ENCODE data around the gene ATF4.

ATF4 gene

DNA sequence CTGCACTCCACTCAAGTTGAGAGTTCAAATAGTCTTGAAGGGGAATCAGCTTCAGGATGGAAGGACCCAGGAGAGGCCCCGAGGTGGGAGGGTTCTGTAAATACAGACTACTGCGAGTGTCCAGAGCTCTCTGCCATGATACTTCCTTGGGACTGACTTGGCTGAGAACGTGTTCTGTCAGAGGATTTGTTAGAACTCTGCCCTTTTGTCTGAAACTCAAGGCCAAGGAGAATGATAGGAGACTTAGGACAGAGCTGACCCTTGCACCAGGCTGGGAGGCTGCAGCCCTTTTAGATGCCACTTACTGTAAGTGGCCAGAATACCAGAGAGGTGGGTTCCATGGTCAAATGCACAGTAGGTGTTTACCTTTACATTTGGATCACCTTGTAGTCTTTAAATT is 2.9 kb upstream of the ATF4 start:
- peaks cover 14% of the 10 kb centered on the region for H3K79me2 ChIP-seq (ENCODE audit: insufficient read depth, low read length)
- H3K9me2 ChIP-seq (ENCODE audit: low read depth, low read length) = no peaks in the 10 kb centered on the region
- no peak overlapping the region for H3K9ac ChIP-seq (ENCODE audit: low read length)

DNA sequence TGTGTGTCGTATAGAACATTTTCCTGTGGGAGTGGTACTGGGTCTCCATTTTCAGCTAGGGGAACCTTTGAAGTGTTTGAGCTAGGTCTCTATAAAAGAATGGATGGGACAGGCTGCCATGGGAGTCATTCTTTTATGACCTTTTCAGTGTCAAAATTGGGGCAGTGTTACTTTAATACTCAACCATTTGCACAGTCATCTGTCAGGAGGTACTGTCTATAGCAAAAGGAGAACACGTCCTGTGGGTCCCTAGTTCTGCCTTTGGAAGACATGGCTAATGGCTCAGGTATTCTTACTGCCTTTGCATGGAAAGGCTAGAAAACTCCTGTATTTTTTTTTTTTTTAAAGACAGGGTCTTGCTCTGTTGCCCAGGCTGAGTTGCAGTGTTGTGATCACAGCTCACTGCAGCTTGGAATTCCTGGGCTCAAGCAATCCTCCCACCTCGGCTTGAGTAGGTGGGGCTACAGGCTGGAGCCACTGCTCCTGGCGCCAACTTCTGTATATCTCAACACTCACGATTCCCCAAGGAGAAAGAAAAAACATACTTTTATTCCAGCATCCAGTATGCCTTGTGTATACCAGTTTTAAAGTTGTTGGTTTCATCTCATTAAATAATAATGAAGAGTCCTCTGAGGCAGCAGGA is 2.1 kb upstream of the ATF4 start:
- H3K4me1 ChIP-seq (ENCODE audit: insufficient read depth, low read length, severe bottlenecking) = peaks cover 38% of the 10 kb centered on the region
- no peak for TF ChIP-seq CTCF (IDR thresholded peaks at IDR 0.05; ENCODE audit: low read length)
- no peak for TF ChIP-seq EZH2 (IDR thresholded peaks at IDR 0.05; ENCODE audit: borderline replicate concordance, low read length)
- H3K36me3 ChIP-seq (ENCODE audit: insufficient read depth, low read length) = peaks cover 77% of the 10 kb centered on the region
- peak overlapping the region; percentile 95 for H3K4me3 ChIP-seq (ENCODE audit: low read depth, low read length, poor library complexity, severe bottlenecking)
- H3K27me3 ChIP-seq (ENCODE audit: insufficient read depth, low read length) = no peaks in the 10 kb centered on the region
- no peaks in the 10 kb centered on the region for H4K20me1 ChIP-seq (ENCODE audit: insufficient read depth, low read length)
- no peaks in the 10 kb centered on the region for H3K9me2 ChIP-seq (ENCODE audit: low read depth, low read length)
- peak overlapping the region; percentile 74 for H3K27ac ChIP-seq (ENCODE audit: low read depth, low read length, poor library complexity, severe bottlenecking)
- H3F3A ChIP-seq (ENCODE audit: insufficient read depth, low read length) = 0 out of 2 replicates have a peak, but pooled peaks cover 6% of the 10 kb centered on the region
- peaks cover 14% of the 10 kb centered on the region for H3K79me2 ChIP-seq (ENCODE audit: insufficient read depth, low read length)
- H3K9ac ChIP-seq (ENCODE audit: low read length) = peak overlapping the region; percentile 89; the same call in 1 of the 2 replicates
- H2AFZ ChIP-seq (ENCODE audit: low read length) = no peak overlapping the region
- H3K4me2 ChIP-seq (ENCODE audit: low read length) = peak overlapping the region; percentile 88
- H3K9me3 ChIP-seq (ENCODE audit: low read length) = no peaks in the 10 kb centered on the region

More for the DNA sequence above, 2.9 kb upstream of the ATF4 start:
- H3F3A ChIP-seq (ENCODE audit: insufficient read depth, low read length) = 0 out of 2 replicates have a peak, but pooled peaks cover 6% of the 10 kb centered on the region
- H2AFZ ChIP-seq (ENCODE audit: low read length) = no peak overlapping the region
- H4K20me1 ChIP-seq (ENCODE audit: insufficient read depth, low read length) = no peaks in the 10 kb centered on the region
- TF ChIP-seq EZH2 (IDR thresholded peaks at IDR 0.05; ENCODE audit: borderline replicate concordance, low read length) = no peak
- TF ChIP-seq CTCF (IDR thresholded peaks at IDR 0.05; ENCODE audit: low read length) = no peak
- H3K4me1 ChIP-seq (ENCODE audit: insufficient read depth, low read length, severe bottlenecking) = peaks cover 30% of the 10 kb centered on the region
- no peaks in the 10 kb centered on the region for H3K9me3 ChIP-seq (ENCODE audit: low read length)
- no peak overlapping the region for H3K4me3 ChIP-seq (ENCODE audit: low read depth, low read length, poor library complexity, severe bottlenecking)
- no peaks in the 10 kb centered on the region for H3K27me3 ChIP-seq (ENCODE audit: insufficient read depth, low read length)
- H3K4me2 ChIP-seq (ENCODE audit: low read length) = no peak overlapping the region
- peaks cover 77% of the 10 kb centered on the region for H3K36me3 ChIP-seq (ENCODE audit: insufficient read depth, low read length)
- no peak overlapping the region for H3K27ac ChIP-seq (ENCODE audit: low read depth, low read length, poor library complexity, severe bottlenecking)

- TF ChIP-seq CTCF (IDR thresholded peaks at IDR 0.05; ENCODE audit: low read length) (no peak), EZH2 (IDR thresholded peaks at IDR 0.05; ENCODE audit: borderline replicate concordance, low read length) (no peak)
- Histone ChIP-seq H3K79me2 (ENCODE audit: insufficient read depth, low read length) (peaks cover 14% of the 10 kb centered on the region), H3K9me3 (ENCODE audit: low read length) (no peaks in the 10 kb centered on the region), H3K4me1 (ENCODE audit: insufficient read depth, low read length, severe bottlenecking) (peaks cover 41% of the 10 kb centered on the region), H4K20me1 (ENCODE audit: insufficient read depth, low read length) (no peaks in the 10 kb centered on the region), H3K27me3 (ENCODE audit: insufficient read depth, low read length) (no peaks in the 10 kb centered on the region), H3K9me2 (ENCODE audit: low read depth, low read length) (no peaks in the 10 kb centered on the region), H3K9ac (ENCODE audit: low read length) (peak overlapping the region; percentile 89), H3K4me2 (ENCODE audit: low read length) (peak overlapping the region; percentile 88), H3F3A (ENCODE audit: insufficient read depth, low read length) (0 out of 2 replicates have a peak, but pooled peaks cover 9% of the 10 kb centered on the region), H3K27ac (ENCODE audit: low read depth, low read length, poor library complexity, severe bottlenecking) (peak overlapping the region; percentile 74), H2AFZ (ENCODE audit: low read length) (no peak overlapping the region), H3K4me3 (ENCODE audit: low read depth, low read length, poor library complexity, severe bottlenecking) (peak overlapping the region; percentile 95), H3K36me3 (ENCODE audit: insufficient read depth, low read length) (peaks cover 75% of the 10 kb centered on the region)
Observed at GRCh38 chr22:39518996-39519680, 1.2 kb upstream of the ATF4 start.

All from OCI-LY1 (cell line).